Measurements from ENCODE around the gene MRPL55.

MRPL55 gene

DNA sequence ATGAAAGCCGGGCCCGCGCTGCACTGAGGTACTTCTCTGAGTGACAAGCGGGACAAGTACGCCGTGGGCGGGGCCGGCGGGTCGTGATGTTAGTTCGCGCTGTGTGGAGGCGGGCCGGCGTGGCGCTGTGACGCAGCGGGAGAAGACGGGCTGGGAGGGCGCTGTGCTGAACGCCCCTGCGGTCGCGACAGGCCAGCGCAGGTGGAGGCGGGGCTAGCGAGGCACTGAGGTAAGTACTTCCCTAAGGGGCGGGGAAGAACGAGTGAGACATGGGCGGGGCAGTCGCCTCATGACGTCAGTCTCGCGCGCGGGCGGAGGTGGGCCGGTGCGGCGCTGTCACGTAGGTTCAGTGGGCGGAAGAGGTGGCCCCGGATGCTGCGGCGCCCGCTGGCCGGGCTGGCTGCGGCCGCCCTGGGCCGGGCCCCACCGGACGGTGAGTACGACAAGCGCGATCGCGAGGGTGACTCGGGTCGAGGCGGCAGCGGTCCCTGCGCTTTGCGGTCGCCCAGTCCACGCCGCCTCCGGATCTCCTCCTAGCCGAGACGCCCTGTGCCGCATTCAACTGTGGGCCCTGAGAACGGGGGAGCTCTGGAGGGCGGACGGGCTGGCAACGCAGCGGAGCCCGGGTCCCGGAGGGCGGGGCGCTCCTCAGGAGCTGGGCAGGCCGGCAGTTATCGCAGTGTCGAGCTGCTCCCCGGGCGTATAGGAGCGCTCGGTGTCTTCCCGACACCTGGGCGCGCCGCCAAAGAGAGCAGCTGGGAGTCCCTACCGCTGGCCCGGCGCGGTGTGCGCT, 31.0 kb upstream of the MRPL55 start, which contains the start of gene GUK1:
Gene GUK1 (plus strand): TSS at position 349 of the 793 bp plus-strand sequence. CDS start 24 bp downstream, at position 373.
- peaks cover 32% of the 10 kb centered on the region for H4K20me1 ChIP-seq (ENCODE audit: insufficient read depth, low read length)
- peak; percentile 100 for DNase-seq
- peak within 1 kb of the TSS; percentile 95 for H3K4me3 ChIP-seq (ENCODE audit: low read length)
- H3K4me2 ChIP-seq (ENCODE audit: low read depth, low read length) = peak within 1 kb of the TSS; percentile 89
- peak within 1 kb of the TSS; percentile 97 for H3K9ac ChIP-seq (ENCODE audit: low read length)
- peaks cover 50% of the 10 kb centered on the region for H3K79me2 ChIP-seq (ENCODE audit: low read length)
- H2AFZ ChIP-seq (ENCODE audit: low read length) = peak within 1 kb of the TSS; percentile 100
- peaks cover 14% of the 10 kb centered on the region for H3K4me1 ChIP-seq (ENCODE audit: low read length)
- H3K36me3 ChIP-seq (replicated peaks; ENCODE audit: insufficient read depth, low read length) = no peaks in the 10 kb centered on the region
- peak within 1 kb of the TSS; percentile 91 for H3K27ac ChIP-seq (ENCODE audit: low read length)
- H3F3A ChIP-seq (ENCODE audit: insufficient read depth, low read length) = peaks cover 15% of the 10 kb centered on the region
- no peaks in the 10 kb centered on the region for H3K9me3 ChIP-seq (replicated peaks; ENCODE audit: insufficient read depth, low read length)
- H3K27me3 ChIP-seq (replicated peaks; ENCODE audit: insufficient read depth, low read length) = peaks cover 26% of the 10 kb centered on the region
- TF ChIP-seq EZH2phosphoT487 (IDR thresholded peaks at IDR 0.05; ENCODE audit: low read length) = no peak
- TF ChIP-seq, protein P1, sequence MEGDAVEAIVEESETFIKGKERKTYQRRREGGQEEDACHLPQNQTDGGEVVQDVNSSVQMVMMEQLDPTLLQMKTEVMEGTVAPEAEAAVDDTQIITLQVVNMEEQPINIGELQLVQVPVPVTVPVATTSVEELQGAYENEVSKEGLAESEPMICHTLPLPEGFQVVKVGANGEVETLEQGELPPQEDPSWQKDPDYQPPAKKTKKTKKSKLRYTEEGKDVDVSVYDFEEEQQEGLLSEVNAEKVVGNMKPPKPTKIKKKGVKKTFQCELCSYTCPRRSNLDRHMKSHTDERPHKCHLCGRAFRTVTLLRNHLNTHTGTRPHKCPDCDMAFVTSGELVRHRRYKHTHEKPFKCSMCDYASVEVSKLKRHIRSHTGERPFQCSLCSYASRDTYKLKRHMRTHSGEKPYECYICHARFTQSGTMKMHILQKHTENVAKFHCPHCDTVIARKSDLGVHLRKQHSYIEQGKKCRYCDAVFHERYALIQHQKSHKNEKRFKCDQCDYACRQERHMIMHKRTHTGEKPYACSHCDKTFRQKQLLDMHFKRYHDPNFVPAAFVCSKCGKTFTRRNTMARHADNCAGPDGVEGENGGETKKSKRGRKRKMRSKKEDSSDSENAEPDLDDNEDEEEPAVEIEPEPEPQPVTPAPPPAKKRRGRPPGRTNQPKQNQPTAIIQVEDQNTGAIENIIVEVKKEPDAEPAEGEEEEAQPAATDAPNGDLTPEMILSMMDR (IDR thresholded peaks at IDR 0.05; ENCODE audit: low read length) = peak; percentile 16; the same call in 1 of the 2 replicates
- no peaks in the 10 kb centered on the region for H3K9me2 ChIP-seq (replicated peaks; ENCODE audit: insufficient read depth, low read length)

DNA sequence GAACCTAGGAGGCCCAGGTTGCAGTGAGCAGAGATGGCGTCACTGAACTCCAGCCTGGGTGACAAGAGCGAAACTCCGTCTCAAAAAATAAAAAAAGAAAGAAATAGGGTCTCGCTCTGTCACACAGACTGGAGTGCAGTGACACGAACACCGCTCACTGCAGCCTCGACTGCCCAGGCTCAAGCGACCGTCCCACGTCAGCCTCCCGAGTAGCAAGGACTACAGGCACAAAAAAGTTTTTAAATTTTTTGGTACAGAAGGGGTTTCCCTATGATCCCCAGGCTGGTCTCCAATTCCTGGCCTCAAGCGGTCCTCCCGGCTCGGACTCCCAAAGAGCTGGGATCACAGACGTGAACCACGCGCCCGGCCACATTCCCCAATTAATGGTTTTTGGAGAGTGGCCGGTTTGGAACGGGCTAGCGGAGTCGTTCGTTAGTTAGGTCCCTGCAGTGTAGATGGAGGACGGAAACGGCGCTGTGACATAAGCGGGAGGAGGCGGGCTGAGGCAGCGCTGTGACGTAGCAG, 30.4 kb upstream of the MRPL55 start:
- Histone ChIP-seq H3K9me2 (replicated peaks; ENCODE audit: insufficient read depth, low read length) (no peaks in the 10 kb centered on the region), H3K36me3 (replicated peaks; ENCODE audit: insufficient read depth, low read length) (no peaks in the 10 kb centered on the region), H3K4me2 (ENCODE audit: low read depth, low read length) (peak overlapping the region; percentile 86; the same call in 1 of the 2 replicates), H3K27ac (ENCODE audit: low read length) (peak overlapping the region; percentile 91; the same call in 1 of the 2 replicates), H3K4me1 (ENCODE audit: low read length) (peaks cover 14% of the 10 kb centered on the region), H3K27me3 (replicated peaks; ENCODE audit: insufficient read depth, low read length) (peaks cover 26% of the 10 kb centered on the region), H3K9me3 (replicated peaks; ENCODE audit: insufficient read depth, low read length) (no peaks in the 10 kb centered on the region), H3K79me2 (ENCODE audit: low read length) (peaks cover 43% of the 10 kb centered on the region), H2AFZ (ENCODE audit: low read length) (peak overlapping the region; percentile 100), H3K9ac (ENCODE audit: low read length) (peak overlapping the region; percentile 62), H3K4me3 (ENCODE audit: low read length) (peak overlapping the region; percentile 95), H3F3A (ENCODE audit: insufficient read depth, low read length) (peaks cover 15% of the 10 kb centered on the region), H4K20me1 (ENCODE audit: insufficient read depth, low read length) (peaks cover 29% of the 10 kb centered on the region)
- TF ChIP-seq, protein P1 (IDR thresholded peaks at IDR 0.05; ENCODE audit: low read length) = no peak
- TF ChIP-seq EZH2phosphoT487 (IDR thresholded peaks at IDR 0.05; ENCODE audit: low read length) = no peak
- TF ChIP-seq EZH2 (optimal IDR thresholded peaks at IDR 0.05; ENCODE audit: low read depth, low read length) = no peak
- DNase-seq = no peak

DNA sequence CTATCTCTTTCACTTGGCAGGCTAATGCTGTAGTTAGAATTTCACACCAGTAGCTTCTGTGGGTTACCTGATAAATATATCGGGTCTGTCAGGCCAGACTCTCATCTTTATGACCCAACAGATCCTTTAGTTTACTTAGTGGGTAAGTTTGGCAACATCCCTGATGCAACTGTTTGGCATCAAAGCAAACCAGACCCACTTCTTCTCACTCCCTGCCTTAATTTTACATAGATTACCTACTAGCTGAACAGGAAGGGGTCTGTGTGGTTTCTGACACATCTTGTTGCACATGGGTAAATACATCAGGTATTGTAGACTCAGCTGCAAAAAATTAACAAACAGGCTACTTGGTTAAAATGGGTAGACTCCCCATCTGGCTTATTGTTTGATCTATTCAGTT, 27.8 kb upstream of the MRPL55 start:
- peaks cover 15% of the 10 kb centered on the region for H3F3A ChIP-seq (ENCODE audit: insufficient read depth, low read length)
- no peak overlapping the region for H3K27ac ChIP-seq (ENCODE audit: low read length)
- no peak overlapping the region for H3K4me3 ChIP-seq (ENCODE audit: low read length)
- no peak overlapping the region for H3K9ac ChIP-seq (ENCODE audit: low read length)
- no peaks in the 10 kb centered on the region for H3K9me3 ChIP-seq (replicated peaks; ENCODE audit: insufficient read depth, low read length)
- peaks cover 26% of the 10 kb centered on the region for H3K27me3 ChIP-seq (replicated peaks; ENCODE audit: insufficient read depth, low read length)
- peaks cover 18% of the 10 kb centered on the region for H3K79me2 ChIP-seq (ENCODE audit: low read length)
- no peak overlapping the region for H2AFZ ChIP-seq (ENCODE audit: low read length)
- H3K36me3 ChIP-seq (replicated peaks; ENCODE audit: insufficient read depth, low read length) = no peaks in the 10 kb centered on the region
- H3K4me2 ChIP-seq (ENCODE audit: low read depth, low read length) = no peak overlapping the region
- TF ChIP-seq EZH2phosphoT487 (IDR thresholded peaks at IDR 0.05; ENCODE audit: low read length) (no peak), EZH2 (optimal IDR thresholded peaks at IDR 0.05; ENCODE audit: low read depth, low read length) (no peak)
- TF ChIP-seq, protein P1 (IDR thresholded peaks at IDR 0.05; ENCODE audit: low read length) = no peak
- DNase-seq = no peak
- H3K9me2 ChIP-seq (replicated peaks; ENCODE audit: insufficient read depth, low read length) = no peaks in the 10 kb centered on the region
- H3K4me1 ChIP-seq (ENCODE audit: low read length) = peaks cover 5% of the 10 kb centered on the region
- H4K20me1 ChIP-seq (ENCODE audit: insufficient read depth, low read length) = peaks cover 3% of the 10 kb centered on the region; the same call in 1 of the 2 replicates
